OCI-LY3 (cell line): ENCODE data around the gene ZNF77.
"Not testable (repeated sequence)": the region's sequence is repeated elsewhere in the genome, so short reads cannot be mapped to it uniquely, and the experiment has no call there.

ENCODE experiments used
- H2AFZ ChIP-seq: fragments of 200-600, 300-600 bp; shearing (Covaris generic); 2 replicates; pipeline ENCODE4 v1.6.0; 2014; ENCODE audit warnings: antibody characterized with exemption, low read depth, low read length
- H3K27ac ChIP-seq: fragments of 200-600, 300-600 bp; sonication (generic); 2 replicates; pipeline ENCODE4 v1.5.1; 2014; ENCODE audit warnings: mild to moderate bottlenecking, low read length, moderate library complexity, mixed read lengths
- H3K27me3 ChIP-seq: fragments of 200-600, 300-600 bp; sonication (generic); 2 replicates; pipeline ENCODE4 v1.6.1; 2014; ENCODE audit warnings: low read depth, low read length, mixed read lengths
- H3K36me3 ChIP-seq: fragments of 200-600, 300-600 bp; sonication (generic); replicated peaks from 2 replicates; pipeline ENCODE3; 2014; ENCODE audit warnings: low read depth, low read length, mixed read lengths
- H3K4me1 ChIP-seq: fragments of 300-600, 200-600 bp; sonication (generic); 2 replicates; pipeline ENCODE4 v1.6.1; 2014; ENCODE audit warnings: low read length, mixed read lengths
- H3K4me2 ChIP-seq: fragments of 200-600, 300-600 bp; sonication (generic); 2 replicates; pipeline ENCODE4 v1.6.1; 2014; ENCODE audit warnings: low read length, mixed read lengths
- H3K4me3 ChIP-seq: fragments of 300-600, 200-600 bp; sonication (generic); 2 replicates; pipeline ENCODE4 v1.5.1; 2014; ENCODE audit warnings: antibody characterized with exemption, mild to moderate bottlenecking, low read length, moderate library complexity
- H3K79me2 ChIP-seq: fragments of 300-600, 200-600 bp; shearing (Covaris generic); 2 replicates; pipeline ENCODE4 v1.6.1; 2014; ENCODE audit warnings: mild to moderate bottlenecking, low read length, mixed read lengths
- H3K9ac ChIP-seq: fragments of 300-600, 200-600 bp; shearing (Covaris generic); 2 replicates; pipeline ENCODE4 v1.6.0; 2014; ENCODE audit warnings: mild to moderate bottlenecking, low read length, moderate library complexity
- H3K9me3 ChIP-seq: fragments of 200-600, 300-600 bp; shearing (Covaris generic); 2 replicates; pipeline ENCODE4 v1.6.1; 2014; ENCODE audit warnings: low read length, mixed read lengths; ENCODE audit not compliant: insufficient read depth
- H4K20me1 ChIP-seq: fragments of 200-600, 300-600 bp; sonication (generic); 2 replicates; pipeline ENCODE4 v1.6.1; 2016; ENCODE audit warnings: low read length, mixed read lengths; ENCODE audit not compliant: insufficient read depth
- EZH2phosphoT487 ChIP-seq: fragments of 200-600 bp; shearing (Covaris generic); IDR thresholded peaks from 2 replicates; pipeline ENCODE4 v1.6.1; 2018; ENCODE audit warnings: antibody characterized with exemption, mixed run types, low read depth
- TF ChIP-seq, protein P1 (sequence below): fragments of 200-600, 300-600 bp; sonication (generic); IDR thresholded peaks from 2 replicates; pipeline ENCODE4 v1.5.1; 2014; ENCODE audit warnings: antibody characterized with exemption, low read length, low read depth

The ZNF77 gene

DNA sequence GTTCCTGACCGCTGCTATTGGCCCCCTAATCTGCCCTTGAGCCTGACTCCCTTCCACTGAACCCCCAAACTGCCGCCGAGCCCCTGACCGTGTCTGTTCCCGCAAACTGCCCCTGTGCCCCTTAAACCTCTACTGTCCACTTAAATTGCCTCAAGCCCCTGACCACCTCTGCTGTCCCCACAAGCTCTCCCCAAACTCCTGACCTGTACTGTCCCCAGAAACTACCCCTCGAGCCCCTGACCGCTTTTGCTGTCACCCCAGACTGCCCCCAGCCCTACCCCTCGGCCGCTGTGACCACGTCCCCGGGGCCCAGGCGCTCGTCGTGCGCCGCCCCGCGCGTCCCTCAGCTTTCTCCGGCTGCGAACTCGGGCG, 382 bp downstream of the ZNF77 start:
- Histone ChIP-seq H3K27ac (no peak overlapping the region), H3K9me3 (no peaks in the 10 kb centered on the region), H3K4me2 (peak overlapping the region; percentile 59), H2AFZ (peak overlapping the region; percentile 51; the same call in 1 of the 2 replicates), H3K4me3 (peak overlapping the region; percentile 96), H4K20me1 (no peaks in the 10 kb centered on the region), H3K79me2 (peaks cover 13% of the 10 kb centered on the region), H3K4me1 (peaks cover 5% of the 10 kb centered on the region), H3K27me3 (no peaks in the 10 kb centered on the region), H3K36me3 (no peaks in the 10 kb centered on the region), H3K9ac (peak overlapping the region; percentile 68)
- TF ChIP-seq, protein P1, sequence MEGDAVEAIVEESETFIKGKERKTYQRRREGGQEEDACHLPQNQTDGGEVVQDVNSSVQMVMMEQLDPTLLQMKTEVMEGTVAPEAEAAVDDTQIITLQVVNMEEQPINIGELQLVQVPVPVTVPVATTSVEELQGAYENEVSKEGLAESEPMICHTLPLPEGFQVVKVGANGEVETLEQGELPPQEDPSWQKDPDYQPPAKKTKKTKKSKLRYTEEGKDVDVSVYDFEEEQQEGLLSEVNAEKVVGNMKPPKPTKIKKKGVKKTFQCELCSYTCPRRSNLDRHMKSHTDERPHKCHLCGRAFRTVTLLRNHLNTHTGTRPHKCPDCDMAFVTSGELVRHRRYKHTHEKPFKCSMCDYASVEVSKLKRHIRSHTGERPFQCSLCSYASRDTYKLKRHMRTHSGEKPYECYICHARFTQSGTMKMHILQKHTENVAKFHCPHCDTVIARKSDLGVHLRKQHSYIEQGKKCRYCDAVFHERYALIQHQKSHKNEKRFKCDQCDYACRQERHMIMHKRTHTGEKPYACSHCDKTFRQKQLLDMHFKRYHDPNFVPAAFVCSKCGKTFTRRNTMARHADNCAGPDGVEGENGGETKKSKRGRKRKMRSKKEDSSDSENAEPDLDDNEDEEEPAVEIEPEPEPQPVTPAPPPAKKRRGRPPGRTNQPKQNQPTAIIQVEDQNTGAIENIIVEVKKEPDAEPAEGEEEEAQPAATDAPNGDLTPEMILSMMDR: no peak
- no peak for TF ChIP-seq EZH2phosphoT487

DNA sequence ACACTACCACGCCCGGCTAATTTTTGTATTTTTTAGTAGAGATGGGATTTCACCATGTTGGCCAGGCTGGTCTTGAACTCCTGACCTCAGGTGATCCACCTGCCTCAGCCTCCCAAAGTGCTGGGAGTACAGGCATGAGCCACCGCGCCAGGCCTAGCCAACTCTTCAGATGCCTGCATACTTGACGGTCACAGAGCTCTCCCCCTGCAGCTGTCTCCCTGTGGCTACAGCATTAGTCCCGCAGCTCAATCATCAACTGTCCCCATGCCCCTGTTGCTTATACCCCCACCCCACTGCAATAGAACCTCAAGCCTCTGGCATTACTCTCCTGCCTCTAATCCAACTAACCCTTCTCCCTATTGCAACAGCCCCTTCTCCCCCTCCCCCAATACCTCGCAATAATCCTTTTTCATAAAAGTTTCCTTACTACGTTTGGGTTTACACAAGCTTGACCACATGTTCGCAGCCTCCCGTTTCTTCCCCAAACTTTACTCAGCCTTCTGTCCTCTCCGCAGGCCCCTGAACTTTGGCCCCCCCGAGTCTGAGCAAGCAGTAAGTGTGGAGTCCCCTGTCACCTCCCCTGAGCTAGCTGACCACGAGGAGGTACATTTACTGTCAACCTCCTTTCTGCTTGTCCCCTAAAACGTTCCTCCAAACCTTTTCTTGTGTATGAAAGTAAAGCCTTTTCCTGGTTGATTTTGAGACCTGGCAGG, 1.7 kb downstream of the ZNF77 start:
- peaks cover 6% of the 10 kb centered on the region; the same call in 1 of the 2 replicates for H3K79me2 ChIP-seq
- H3K27me3 ChIP-seq: no peaks in the 10 kb centered on the region
- H2AFZ ChIP-seq: no peak overlapping the region
- H4K20me1 ChIP-seq: no peaks in the 10 kb centered on the region
- H3K4me2 ChIP-seq: no peak overlapping the region
- no peak overlapping the region for H3K4me3 ChIP-seq
- peaks cover 3% of the 10 kb centered on the region for H3K36me3 ChIP-seq
- no peak overlapping the region for H3K9ac ChIP-seq
- TF ChIP-seq, protein P1: no peak
- no peak for TF ChIP-seq EZH2phosphoT487
- H3K4me1 ChIP-seq: 0 out of 2 replicates have a peak, but pooled peaks cover 2% of the 10 kb centered on the region
- no peak overlapping the region for H3K27ac ChIP-seq
- no peaks in the 10 kb centered on the region for H3K9me3 ChIP-seq

GRCh38 chr19:2935863-2936262, 8.9 kb downstream of the ZNF77 start:
- Histone ChIP-seq H3K9me3 (peaks cover 18% of the 10 kb centered on the region), H3K36me3 (peaks cover 36% of the 10 kb centered on the region)
- H3K4me1 ChIP-seq, H3K27me3 ChIP-seq, H2AFZ ChIP-seq, H3K4me2 ChIP-seq, H3K79me2 ChIP-seq, H3K27ac ChIP-seq, H3K9ac ChIP-seq, H4K20me1 ChIP-seq, H3K4me3 ChIP-seq: not testable (repeated sequence)

- Histone ChIP-seq H3K9ac (no peak overlapping the region), H3K4me2 (no peak overlapping the region), H3K79me2 (no peaks in the 10 kb centered on the region), H3K4me1 (peaks cover 5% of the 10 kb centered on the region), H3K36me3 (peaks cover 39% of the 10 kb centered on the region), H2AFZ (no peak overlapping the region), H3K4me3 (no peak overlapping the region), H3K27me3 (no peaks in the 10 kb centered on the region), H3K9me3 (peaks cover 18% of the 10 kb centered on the region), H4K20me1 (no peaks in the 10 kb centered on the region), H3K27ac (no peak overlapping the region)
- TF ChIP-seq, protein P1: no peak
- TF ChIP-seq EZH2phosphoT487: no peak
Measured at GRCh38 chr19:2933490-2933910, 11.3 kb downstream of the ZNF77 start.
